HG03097 (cell line): ENCODE measurements around the gene ADGRE1.

ENCODE experiments used
- ATAC-seq: cut with Tn5 transposase; IDR thresholded peaks from one replicate; pipeline ENCODE4 v1.9.1; 2021; ENCODE audit not compliant: unreplicated experiment, low FRiP score

ADGRE1 gene

DNA sequence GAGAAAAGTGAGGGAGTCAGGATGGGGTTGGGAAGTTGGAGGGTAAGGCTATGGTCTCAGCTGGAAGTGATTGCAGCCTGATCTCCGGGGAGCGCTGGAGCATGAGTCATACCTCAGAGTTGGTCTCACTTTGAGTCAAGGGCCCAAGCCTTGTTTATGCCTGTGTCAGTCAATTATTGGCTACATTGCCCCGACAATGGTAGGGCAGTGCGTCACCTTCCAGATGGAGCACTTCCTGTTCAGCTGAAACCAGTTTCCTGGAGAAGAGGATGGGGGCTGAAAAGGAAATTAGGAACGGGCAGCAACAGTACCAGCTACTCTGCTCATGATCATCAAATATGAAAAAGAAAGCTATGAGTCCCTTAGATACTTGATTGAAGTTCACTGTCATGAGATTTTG, 60.4 kb downstream of the ADGRE1 start:
- peak; percentile 69 for ATAC-seq

DNA sequence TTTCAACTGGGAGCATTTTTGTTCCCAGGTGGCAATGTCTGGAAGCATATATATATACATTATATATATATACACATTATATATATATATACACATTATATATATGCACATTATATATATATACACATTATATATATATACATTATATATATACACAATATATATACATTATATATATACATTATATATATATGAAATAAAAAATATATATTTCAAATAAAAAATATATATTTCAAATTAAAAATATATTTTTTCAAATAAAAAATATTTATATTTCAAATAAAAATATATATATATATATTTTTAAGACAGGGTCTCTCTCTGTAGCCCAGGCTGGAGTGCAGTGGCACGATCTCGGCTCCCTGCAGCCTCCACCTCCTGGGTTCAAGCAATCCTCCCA, 61.5 kb downstream of the ADGRE1 start:
- no peak for ATAC-seq

DNA sequence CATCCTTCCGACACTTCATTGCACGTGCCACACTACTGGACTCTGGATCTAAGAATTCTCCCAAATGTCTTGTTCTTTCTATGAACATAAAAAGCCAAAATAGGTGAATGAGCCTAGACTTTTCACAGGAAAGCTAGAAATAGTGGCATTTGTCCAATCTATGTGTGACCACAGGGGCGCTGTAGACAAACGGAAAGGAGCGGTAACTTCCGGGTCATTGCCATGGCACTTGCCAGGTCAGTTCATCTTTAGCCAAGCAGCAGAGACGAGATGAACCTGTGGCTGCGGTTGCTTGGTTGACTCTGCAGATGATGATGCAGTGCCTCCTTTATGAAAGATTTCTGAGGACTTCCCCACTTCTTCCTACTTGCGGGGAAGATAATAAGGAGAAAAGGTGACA, 65.6 kb downstream of the ADGRE1 start:
- no peak for ATAC-seq

DNA sequence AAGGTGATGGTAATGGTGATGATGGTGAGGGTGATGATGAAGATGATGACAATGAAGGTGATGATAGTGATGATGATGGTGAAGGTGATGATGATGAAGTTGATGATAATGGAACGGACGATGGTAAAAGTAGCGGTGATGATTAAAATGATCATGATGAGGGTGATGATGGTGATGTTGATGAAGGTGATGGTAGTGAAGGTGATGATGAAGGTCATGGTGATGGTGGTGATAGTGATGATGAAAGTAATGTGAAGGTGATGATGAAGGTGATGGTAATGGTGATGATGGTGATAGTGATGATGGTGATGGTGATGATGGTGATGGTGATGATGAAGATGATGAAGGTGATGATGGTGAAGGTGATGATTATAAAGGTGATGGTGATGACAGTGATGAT, 67.7 kb downstream of the ADGRE1 start:
- no peak for ATAC-seq

DNA sequence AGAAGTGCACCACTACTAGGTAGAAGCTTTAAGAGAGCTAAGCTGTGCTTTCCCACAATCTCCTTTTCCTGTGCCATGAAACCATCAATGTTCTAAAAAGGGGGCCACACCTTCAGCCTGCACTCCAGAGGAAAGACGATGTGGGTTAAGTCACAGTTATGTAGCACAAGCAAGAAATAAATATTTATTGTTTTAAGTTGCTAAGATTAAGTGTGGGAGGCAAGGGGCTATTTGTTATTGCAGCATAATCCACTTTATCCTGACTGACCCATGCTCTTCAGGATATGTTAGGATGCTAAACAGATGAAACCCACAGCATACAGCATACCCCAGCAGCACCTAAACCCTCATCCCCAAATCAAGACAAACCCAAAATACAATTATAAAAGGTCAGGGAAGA, 69.2 kb downstream of the ADGRE1 start:
- ATAC-seq: no peak

DNA sequence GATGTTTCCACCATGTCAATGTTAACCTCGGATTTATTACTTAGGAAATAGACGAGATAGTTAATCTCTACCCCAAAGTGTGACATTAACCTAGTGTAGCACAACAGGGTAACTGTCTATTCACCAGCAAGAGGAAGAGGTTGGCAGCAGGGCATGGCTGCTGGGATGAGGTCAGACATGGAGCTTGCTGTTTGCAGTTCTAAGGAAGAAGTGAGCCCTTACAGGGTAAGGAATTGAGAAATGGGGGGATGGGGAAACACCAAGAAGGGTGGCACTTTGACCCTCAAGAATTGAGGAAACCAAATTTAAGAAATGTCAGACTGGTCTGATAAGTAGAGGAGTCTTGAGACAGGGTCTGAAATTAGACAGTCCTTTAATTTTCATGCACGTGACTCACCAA, 71.4 kb downstream of the ADGRE1 start:
- no peak for ATAC-seq

DNA sequence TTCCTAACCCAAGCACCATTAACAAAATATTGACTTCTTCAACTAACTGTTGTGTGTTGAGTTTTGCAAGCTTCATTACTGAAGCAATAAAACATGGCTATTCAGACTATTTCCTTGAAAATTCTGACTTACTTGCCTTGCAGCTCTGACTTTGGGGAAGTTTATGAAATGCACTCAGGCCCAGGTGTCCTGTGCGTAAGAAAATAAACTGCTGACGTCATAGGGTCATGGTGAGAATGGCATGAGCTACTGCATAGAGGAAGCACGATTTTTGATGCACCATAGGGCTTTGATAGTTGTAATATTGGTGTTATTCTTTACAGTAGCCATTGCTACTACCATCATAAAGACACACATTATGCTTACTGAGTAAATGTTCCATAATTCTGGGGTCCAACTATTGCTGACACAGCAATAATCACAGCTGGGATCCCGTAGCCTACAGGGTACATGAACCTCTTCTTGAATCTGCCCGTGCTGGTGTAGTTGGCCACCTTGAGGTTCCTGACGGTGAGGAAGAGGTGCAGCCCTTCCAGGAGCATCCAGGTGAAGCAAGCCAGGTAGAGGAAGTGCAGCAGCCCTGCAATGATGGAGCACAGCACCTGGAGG, 76.0 kb downstream of the ADGRE1 start:
- no peak for ATAC-seq

DNA sequence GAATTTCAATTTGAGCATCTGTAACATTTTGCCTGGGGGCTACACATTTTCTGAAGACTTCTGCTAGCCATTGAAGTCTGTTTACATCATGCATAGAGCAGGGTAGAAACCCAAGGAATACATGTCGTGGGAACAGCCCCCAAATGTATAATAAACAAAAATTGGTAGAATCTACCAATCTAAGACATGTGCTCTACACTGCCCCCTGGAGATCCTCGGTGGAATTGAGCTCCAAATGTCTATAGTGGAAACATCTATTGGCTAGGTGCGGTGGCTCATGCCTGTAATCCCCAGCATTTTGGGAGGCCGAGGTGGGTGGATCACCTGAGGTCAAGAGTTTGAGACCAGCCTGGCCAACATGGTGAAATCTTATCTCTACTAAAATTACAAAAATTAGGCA, 76.6 kb downstream of the ADGRE1 start:
- ATAC-seq: no peak

DNA sequence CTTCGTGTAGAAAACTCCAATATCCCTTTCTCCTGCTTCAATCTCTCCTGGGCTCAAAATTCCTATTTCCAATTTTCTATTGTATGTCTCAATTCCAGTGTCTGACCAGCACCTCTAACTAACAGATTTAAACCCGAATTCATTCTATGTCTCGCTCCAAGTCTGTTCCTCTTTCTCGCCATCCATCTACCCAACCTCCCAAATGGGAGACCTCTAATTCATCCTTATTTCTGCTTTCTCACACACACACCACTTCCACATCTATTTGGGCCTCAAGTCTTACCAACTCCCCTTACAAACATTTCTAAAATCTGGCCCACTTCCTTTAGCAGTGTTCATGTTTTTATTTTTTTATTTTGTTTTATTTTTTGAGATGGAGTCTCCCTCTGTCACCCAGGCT, 80.6 kb downstream of the ADGRE1 start:
- ATAC-seq: no peak

DNA sequence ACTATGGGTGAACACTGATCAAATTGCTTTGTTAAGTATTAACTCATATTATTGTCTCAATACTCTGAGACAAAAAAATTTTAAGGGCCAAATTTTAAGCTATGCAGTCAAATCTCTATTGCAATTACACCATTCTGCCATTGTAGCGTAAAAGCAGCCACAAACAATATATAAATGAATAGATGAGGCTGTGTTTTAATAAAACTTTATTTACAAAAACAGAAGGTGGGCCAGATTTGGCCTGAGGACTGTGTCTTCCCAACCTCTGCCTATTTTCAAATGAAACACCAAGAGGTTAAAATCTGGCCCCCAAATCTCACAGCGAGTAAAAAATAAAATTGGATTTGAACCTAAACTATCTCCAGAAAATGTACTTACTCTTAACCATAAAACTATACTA, 82.1 kb downstream of the ADGRE1 start:
- no peak for ATAC-seq

DNA sequence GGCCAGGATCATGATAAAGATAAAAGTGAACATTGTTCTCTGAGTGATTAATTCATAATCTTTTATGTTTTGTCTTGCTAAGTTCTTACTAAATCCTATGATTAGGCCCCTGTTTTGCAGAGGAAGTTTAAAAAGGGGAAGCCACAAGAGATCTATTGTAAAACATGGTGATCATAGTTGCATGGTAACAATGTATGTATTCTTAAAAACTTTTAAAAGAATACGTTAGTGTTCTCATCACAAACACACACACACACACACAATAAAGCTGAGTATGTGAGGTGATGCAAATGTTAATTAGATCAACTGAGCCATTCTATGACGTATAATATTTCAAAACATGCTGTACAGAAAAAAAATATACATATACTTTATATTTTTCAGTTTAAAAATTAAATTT, 82.6 kb downstream of the ADGRE1 start:
- no peak for ATAC-seq

DNA sequence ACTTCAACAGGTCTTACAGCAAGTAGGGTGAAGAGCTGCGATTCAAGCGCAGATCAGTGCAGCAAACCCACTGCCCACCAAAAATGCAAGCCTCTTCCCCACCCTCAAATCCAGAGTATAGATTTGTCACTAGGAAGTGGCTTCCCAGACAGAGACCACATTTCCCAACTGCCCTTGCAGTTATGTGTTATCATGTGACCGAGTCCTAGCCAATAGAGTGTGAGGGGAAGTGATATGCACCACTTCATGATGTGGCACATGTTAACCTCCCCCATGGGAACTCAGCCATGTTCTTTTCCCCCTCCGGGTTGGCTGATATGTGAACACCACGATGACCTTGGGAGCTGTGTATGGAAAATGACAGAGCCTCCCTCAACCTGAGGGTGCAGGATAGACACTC, 83.1 kb downstream of the ADGRE1 start:
- ATAC-seq: no peak

DNA sequence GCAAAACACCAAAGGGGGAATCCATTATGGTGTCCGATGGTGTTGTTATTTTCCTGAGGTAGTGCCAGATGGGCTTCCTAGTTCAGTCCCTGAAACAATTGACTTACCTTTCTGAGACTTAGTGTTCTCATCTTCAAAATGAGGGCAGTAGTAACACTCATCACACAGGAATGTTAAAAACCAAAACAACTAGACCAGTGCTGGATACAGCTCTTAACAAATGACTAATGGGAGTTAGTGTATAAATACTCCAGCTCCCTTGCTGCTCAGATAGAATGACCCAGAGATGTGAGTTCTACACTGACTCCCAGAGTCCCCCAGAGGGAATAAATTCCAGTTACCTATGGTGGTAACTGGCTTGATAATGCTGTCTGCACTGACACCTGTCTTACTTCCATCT, 84.0 kb downstream of the ADGRE1 start:
- ATAC-seq: no peak

DNA sequence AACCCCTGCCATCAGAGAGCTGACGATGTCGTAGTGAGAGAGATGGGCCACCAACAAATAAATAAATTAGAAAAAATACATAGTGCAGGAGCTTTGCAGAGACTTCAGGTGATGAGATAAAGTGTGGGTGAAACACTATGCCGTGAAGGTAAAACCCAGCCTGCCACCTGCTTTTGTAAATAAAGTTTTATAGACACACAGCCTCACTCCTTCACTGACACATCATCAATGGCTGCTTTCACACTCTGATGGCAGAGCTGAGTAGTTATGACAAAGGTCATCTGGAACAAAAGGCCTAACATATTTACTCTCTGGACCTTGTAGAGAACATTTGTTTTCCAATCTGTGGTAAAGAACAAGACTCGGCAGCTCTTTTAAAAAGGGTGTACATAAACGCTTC, 88.8 kb downstream of the ADGRE1 start:
- ATAC-seq: no peak

DNA sequence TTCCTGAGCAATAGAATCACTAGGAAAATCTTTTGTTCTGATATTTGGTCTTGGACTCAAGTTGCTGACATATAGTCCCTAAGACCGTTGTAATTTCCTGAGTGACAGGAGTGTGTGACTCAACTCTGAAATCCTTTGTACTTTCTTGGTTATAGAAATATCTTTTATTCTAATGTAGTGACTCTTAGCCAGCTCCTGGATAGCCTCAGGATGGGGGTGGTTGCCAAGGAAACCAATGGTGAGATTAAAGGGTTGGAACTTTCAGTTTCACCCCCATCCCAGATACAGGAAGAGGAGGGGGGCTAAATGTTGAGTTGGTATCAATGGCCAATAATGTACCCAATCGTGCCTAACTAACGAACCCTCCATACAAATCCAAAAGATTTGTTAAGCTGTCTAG, 92.0 kb downstream of the ADGRE1 start:
- no peak for ATAC-seq

DNA sequence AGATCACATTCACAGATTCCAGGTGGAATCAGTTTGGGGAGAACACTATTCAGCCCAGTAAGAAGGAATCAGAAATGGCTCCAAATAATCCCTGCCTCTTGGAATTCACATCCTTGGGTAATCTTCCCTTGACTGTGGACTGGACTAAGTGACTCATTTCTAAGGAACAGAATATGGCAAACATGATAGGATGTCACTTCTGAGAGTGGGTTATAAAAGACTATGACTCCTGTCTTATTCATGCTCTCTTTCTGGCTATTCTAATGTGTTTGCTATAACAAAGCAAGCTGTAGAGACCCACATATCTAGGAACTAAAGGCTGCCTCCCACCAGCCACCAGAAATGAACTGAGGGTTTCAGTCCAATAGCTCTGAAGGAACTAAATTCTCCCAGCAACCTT, 96.1 kb downstream of the ADGRE1 start:
- no peak for ATAC-seq

DNA sequence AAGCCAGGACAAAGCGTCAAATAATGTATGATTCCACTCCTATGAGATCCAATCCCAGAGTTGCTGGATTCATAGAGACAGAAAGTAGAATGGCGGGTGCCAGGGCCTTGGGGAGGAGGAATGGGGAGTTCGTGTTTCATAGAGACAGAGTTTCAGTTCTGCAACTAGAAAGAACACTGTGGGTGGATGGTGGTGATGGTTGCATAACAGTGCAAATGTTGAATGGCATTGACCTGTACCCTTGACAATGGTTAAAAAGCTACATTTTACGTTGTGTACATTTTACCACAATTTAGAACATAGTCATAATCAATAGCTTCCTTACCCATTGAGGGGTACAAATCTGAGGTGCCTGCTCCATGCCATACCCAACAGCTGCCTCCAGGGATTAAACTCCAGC, 100.5 kb downstream of the ADGRE1 start:
- ATAC-seq: no peak

DNA sequence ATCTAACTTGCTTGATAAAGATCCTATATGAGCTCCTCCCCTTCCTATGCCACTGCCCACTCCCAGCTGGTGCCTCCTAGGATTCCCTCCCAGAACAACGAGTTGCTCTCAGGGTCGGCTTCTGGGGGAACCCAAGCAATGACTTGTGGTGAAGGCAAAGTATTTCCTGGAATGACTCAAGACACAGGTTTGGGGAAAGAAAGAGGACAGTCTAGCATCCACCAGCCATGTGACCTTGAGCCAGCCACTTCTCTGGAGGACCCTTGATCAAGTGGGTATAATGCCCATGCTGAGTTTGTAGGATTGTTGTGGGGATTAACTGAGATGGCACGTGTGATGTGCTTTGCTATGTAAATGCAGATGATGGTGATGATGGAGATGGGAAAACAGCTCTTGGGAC, 100.9 kb downstream of the ADGRE1 start:
- ATAC-seq: no peak
